SK-N-MC (cell line): ENCODE results near the gene CLSTN2.

Experiments
- EZH2 ChIP-seq: fragments of 200-600 bp; sonication (generic); IDR thresholded peaks from one replicate; pipeline ENCODE4 v1.6.1; 2017; ENCODE audit warnings: antibody characterized with exemption
- POLR2AphosphoS5 ChIP-seq: IDR thresholded peaks from 2 replicates; pipeline ENCODE4 v1.6.1; 2012; ENCODE audit warnings: mild to moderate bottlenecking, low read depth, low read length, borderline replicate concordance

DNA sequence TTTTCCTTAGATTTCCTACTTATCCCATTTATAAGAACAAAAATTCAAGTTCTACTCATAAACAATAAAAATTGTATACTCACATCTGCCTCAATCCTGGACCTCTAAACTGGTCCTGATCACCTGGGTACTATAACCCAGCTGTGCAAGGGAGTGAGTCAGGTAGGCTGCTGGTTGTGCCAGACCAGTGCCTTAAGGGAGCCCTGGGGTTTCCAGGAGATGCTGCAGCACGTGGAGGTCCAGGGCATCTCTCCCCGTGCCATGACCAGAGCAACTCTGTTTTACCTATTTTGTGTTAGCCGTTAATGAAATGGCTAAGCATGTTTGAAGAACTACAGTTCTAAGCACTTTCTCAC, 602.7 kb downstream of the CLSTN2 start:
- no peak for TF ChIP-seq POLR2AphosphoS5
- no peak for TF ChIP-seq EZH2
